ENCODE data around the gene ANKRD55. TPM values are rescaled to one million over a fixed set of nuclear protein-coding genes. Genes with fewer than 3 reads are reported as not detected.

ANKRD55 gene
- total and polyA plus RNA-seq, 4 donors, result 0.37 to 1.9 (median 1.4) TPM

DNA sequence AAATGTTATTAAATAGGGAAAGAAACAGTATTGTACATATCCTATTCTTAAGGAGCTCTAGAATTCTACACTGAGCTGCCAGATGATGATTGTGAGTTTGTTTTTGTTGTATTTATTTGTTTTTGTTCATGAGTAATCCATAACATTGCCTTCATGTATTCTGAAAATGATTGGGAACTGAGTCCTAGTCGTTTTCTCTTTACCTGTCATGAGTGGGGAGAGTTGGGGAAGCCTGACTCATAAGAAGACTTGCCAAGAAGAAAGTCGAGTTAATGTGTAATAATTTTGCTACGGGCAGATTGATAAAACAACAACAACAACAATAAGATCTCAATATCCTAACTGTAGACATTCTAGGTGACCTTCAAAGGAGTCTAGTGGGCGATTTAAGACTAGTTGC is 103.8 kb downstream of the ANKRD55 start:
- DNase-seq (ENCODE audit: low spot score), result no peak
- TF ChIP-seq, protein P1, sequence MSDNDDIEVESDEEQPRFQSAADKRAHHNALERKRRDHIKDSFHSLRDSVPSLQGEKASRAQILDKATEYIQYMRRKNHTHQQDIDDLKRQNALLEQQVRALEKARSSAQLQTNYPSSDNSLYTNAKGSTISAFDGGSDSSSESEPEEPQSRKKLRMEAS (IDR thresholded peaks at IDR 0.05), result no peak
- TF ChIP-seq, protein P2, sequence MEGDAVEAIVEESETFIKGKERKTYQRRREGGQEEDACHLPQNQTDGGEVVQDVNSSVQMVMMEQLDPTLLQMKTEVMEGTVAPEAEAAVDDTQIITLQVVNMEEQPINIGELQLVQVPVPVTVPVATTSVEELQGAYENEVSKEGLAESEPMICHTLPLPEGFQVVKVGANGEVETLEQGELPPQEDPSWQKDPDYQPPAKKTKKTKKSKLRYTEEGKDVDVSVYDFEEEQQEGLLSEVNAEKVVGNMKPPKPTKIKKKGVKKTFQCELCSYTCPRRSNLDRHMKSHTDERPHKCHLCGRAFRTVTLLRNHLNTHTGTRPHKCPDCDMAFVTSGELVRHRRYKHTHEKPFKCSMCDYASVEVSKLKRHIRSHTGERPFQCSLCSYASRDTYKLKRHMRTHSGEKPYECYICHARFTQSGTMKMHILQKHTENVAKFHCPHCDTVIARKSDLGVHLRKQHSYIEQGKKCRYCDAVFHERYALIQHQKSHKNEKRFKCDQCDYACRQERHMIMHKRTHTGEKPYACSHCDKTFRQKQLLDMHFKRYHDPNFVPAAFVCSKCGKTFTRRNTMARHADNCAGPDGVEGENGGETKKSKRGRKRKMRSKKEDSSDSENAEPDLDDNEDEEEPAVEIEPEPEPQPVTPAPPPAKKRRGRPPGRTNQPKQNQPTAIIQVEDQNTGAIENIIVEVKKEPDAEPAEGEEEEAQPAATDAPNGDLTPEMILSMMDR (IDR thresholded peaks at IDR 0.05; ENCODE audit: low read depth, low read length, missing input control), result no peak
- no peak for TF ChIP-seq FOXA2 (IDR thresholded peaks at IDR 0.05)
- TF ChIP-seq FOXA1 (IDR thresholded peaks at IDR 0.05), result no peak
- TF ChIP-seq GABPA (IDR thresholded peaks at IDR 0.05 in 1 of 2, conservative IDR thresholded peaks at IDR 0.05 in 1 of 2), result no peak
- TF ChIP-seq TAF1 (conservative IDR thresholded peaks at IDR 0.05), result no peak
- TF ChIP-seq RAD21 (IDR thresholded peaks at IDR 0.05), result no peak
- TF ChIP-seq EGR1 (IDR thresholded peaks at IDR 0.05; ENCODE audit: low read depth in 2 of 2), result no peak
- TF ChIP-seq NR2F2 (IDR thresholded peaks at IDR 0.05), result no peak
- H3K27me3 ChIP-seq (ENCODE audit: control insufficient read depth in 4 of 4, insufficient read depth in 4 of 4, low read length in 3 of 4), result no peaks in the 10 kb centered on the region
- no peaks in the 10 kb centered on the region for H3K36me3 ChIP-seq (ENCODE audit: control insufficient read depth in 4 of 4, insufficient read depth in 3 of 4, low read depth in 1 of 4, low read length in 3 of 4)
- no peaks in the 10 kb centered on the region for H3K4me1 ChIP-seq (ENCODE audit: control insufficient read depth in 4 of 4, insufficient read depth in 4 of 4, low read length in 3 of 4)
- H3K27ac ChIP-seq (ENCODE audit: low read depth in 1 of 2, low read length in 2 of 2), result no peak overlapping the region
- no peaks in the 10 kb centered on the region for H3K9me3 ChIP-seq (ENCODE audit: control insufficient read depth in 4 of 4, low read length in 3 of 4)
- no peak overlapping the region for H3K9ac ChIP-seq (ENCODE audit: low read depth in 1 of 2, low read length in 2 of 2)
- WGBS, result 86% methylated on average over 4 of the region's 4 CpGs
- no peak overlapping the region for H3K4me3 ChIP-seq (ENCODE audit: low read depth in 1 of 3, low read length in 3 of 3)

DNA sequence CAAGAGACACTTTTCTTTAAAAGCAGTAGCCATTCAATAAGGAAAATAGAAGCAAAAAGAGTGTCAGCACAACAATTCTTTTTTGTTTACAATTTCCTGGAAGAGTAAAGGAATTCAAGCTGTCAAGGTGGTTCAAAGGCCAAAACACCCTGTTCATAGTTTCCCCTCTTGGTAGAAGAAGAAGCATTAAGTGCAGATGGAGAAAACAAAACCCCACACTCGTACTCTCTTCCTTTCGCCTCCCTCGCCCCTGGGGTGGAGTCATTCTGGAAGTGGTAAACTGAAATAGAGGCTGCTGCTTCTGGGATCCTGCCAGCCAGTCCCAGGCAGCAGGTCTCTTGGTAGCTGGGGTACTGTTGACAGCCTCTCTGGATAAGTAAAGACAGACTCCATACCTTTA is 105.0 kb downstream of the ANKRD55 start:
- H3K4me3 ChIP-seq (ENCODE audit: low read depth in 1 of 3, low read length in 3 of 3), result no peak overlapping the region
- H3K36me3 ChIP-seq (ENCODE audit: control insufficient read depth in 4 of 4, insufficient read depth in 3 of 4, low read depth in 1 of 4, low read length in 3 of 4), result no peaks in the 10 kb centered on the region
- H3K9me3 ChIP-seq (ENCODE audit: control insufficient read depth in 4 of 4, low read length in 3 of 4), result no peaks in the 10 kb centered on the region
- H3K4me1 ChIP-seq (ENCODE audit: control insufficient read depth in 4 of 4, insufficient read depth in 4 of 4, low read length in 3 of 4), result no peaks in the 10 kb centered on the region
- H3K9ac ChIP-seq (ENCODE audit: low read depth in 1 of 2, low read length in 2 of 2), result no peak overlapping the region
- H3K27me3 ChIP-seq (ENCODE audit: control insufficient read depth in 4 of 4, insufficient read depth in 4 of 4, low read length in 3 of 4), result no peaks in the 10 kb centered on the region
- DNase-seq (ENCODE audit: low spot score), result no peak
- TF ChIP-seq FOXA1 (IDR thresholded peaks at IDR 0.05), result no peak
- TF ChIP-seq HNF4G (IDR thresholded peaks at IDR 0.05), result no peak
- TF ChIP-seq YY1 (IDR thresholded peaks at IDR 0.05), result no peak
- TF ChIP-seq, protein P1 (IDR thresholded peaks at IDR 0.05), result no peak
- 74% methylated on average over 3 of the region's 3 CpGs for WGBS
- no peak overlapping the region for H3K27ac ChIP-seq (ENCODE audit: low read depth in 1 of 2, low read length in 2 of 2)

DNA sequence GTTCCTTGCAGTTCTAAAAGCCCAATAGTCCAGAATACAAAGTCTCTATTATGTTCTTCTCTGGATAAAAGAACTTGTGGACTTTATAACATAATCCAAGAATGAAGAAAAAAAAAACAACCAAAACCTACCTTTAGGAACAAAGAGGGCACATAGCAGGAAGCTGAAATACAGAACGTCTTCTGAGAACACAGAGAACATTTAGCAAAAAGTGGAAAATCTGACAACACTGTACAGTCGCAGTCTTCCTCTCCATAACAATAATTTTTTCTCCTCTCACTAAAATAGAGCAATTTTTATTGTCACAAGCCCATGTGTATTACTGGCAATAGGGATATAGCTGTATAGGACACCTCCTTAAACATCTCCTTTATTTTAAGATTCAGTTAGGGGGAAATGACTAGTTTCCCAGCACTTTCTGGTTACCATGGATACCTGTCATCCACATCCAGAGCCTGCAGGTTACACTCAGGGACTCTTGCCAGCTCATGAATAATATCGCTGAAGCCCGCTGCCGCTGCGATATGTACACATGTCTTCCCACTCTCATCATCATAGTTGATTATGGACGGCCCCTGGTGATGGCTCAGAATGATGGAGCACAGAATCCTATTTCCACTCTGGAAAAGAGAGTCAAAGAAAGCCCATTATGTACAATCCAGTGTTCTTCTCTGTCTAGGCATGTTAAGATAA is 106.5 kb downstream of the ANKRD55 start:
- DNase-seq (ENCODE audit: low spot score), result no peak
- H3K4me1 ChIP-seq (ENCODE audit: control insufficient read depth in 4 of 4, insufficient read depth in 4 of 4, low read length in 3 of 4), result no peaks in the 10 kb centered on the region
- H3K9ac ChIP-seq (ENCODE audit: low read depth in 1 of 2, low read length in 2 of 2), result no peak overlapping the region
- no peak overlapping the region for H3K27ac ChIP-seq (ENCODE audit: low read depth in 1 of 2, low read length in 2 of 2)
- no peak overlapping the region for H3K4me3 ChIP-seq (ENCODE audit: low read depth in 1 of 3, low read length in 3 of 3)
- no peaks in the 10 kb centered on the region for H3K27me3 ChIP-seq (ENCODE audit: control insufficient read depth in 4 of 4, insufficient read depth in 4 of 4, low read length in 3 of 4)
- WGBS, result 88% methylated on average over 7 of the region's 7 CpGs
- H3K36me3 ChIP-seq (ENCODE audit: control insufficient read depth in 4 of 4, insufficient read depth in 3 of 4, low read depth in 1 of 4, low read length in 3 of 4), result no peaks in the 10 kb centered on the region
- no peaks in the 10 kb centered on the region for H3K9me3 ChIP-seq (ENCODE audit: control insufficient read depth in 4 of 4, low read length in 3 of 4)
- TF ChIP-seq TAF1 (conservative IDR thresholded peaks at IDR 0.05) (no peak), HNF4G (IDR thresholded peaks at IDR 0.05) (no peak), FOXA2 (IDR thresholded peaks at IDR 0.05) (no peak), NR2F2 (IDR thresholded peaks at IDR 0.05) (no peak), JUND (IDR thresholded peaks at IDR 0.05) (no peak), SP1 (IDR thresholded peaks at IDR 0.05) (no peak), GABPA (IDR thresholded peaks at IDR 0.05 in 1 of 2, conservative IDR thresholded peaks at IDR 0.05 in 1 of 2) (no peak), RAD21 (IDR thresholded peaks at IDR 0.05) (no peak), YY1 (IDR thresholded peaks at IDR 0.05) (no peak), FOXA1 (IDR thresholded peaks at IDR 0.05) (no peak)
- TF ChIP-seq, protein P3, sequence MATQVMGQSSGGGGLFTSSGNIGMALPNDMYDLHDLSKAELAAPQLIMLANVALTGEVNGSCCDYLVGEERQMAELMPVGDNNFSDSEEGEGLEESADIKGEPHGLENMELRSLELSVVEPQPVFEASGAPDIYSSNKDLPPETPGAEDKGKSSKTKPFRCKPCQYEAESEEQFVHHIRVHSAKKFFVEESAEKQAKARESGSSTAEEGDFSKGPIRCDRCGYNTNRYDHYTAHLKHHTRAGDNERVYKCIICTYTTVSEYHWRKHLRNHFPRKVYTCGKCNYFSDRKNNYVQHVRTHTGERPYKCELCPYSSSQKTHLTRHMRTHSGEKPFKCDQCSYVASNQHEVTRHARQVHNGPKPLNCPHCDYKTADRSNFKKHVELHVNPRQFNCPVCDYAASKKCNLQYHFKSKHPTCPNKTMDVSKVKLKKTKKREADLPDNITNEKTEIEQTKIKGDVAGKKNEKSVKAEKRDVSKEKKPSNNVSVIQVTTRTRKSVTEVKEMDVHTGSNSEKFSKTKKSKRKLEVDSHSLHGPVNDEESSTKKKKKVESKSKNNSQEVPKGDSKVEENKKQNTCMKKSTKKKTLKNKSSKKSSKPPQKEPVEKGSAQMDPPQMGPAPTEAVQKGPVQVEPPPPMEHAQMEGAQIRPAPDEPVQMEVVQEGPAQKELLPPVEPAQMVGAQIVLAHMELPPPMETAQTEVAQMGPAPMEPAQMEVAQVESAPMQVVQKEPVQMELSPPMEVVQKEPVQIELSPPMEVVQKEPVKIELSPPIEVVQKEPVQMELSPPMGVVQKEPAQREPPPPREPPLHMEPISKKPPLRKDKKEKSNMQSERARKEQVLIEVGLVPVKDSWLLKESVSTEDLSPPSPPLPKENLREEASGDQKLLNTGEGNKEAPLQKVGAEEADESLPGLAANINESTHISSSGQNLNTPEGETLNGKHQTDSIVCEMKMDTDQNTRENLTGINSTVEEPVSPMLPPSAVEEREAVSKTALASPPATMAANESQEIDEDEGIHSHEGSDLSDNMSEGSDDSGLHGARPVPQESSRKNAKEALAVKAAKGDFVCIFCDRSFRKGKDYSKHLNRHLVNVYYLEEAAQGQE (IDR thresholded peaks at IDR 0.05), result no peak
- TF ChIP-seq, protein P4, sequence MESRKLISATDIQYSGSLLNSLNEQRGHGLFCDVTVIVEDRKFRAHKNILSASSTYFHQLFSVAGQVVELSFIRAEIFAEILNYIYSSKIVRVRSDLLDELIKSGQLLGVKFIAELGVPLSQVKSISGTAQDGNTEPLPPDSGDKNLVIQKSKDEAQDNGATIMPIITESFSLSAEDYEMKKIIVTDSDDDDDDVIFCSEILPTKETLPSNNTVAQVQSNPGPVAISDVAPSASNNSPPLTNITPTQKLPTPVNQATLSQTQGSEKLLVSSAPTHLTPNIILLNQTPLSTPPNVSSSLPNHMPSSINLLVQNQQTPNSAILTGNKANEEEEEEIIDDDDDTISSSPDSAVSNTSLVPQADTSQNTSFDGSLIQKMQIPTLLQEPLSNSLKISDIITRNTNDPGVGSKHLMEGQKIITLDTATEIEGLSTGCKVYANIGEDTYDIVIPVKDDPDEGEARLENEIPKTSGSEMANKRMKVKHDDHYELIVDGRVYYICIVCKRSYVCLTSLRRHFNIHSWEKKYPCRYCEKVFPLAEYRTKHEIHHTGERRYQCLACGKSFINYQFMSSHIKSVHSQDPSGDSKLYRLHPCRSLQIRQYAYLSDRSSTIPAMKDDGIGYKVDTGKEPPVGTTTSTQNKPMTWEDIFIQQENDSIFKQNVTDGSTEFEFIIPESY (IDR thresholded peaks at IDR 0.05), result no peak
- TF ChIP-seq, protein P5, sequence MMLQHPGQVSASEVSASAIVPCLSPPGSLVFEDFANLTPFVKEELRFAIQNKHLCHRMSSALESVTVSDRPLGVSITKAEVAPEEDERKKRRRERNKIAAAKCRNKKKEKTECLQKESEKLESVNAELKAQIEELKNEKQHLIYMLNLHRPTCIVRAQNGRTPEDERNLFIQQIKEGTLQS (IDR thresholded peaks at IDR 0.05), result no peak
- TF ChIP-seq, protein P2 (IDR thresholded peaks at IDR 0.05; ENCODE audit: low read depth, low read length, missing input control), result no peak
